GM19324 (cell line): ENCODE measurements around the gene PBX4.

Experiments used
- ATAC-seq: cut with Tn5 transposase; IDR thresholded peaks from one replicate; pipeline ENCODE4 v1.9.1; 2021; ENCODE audit warnings: mild to moderate bottlenecking, moderate library complexity; ENCODE audit not compliant: unreplicated experiment, low FRiP score

Gene PBX4

GRCh38 chr19:19592690-19593089, 25.8 kb downstream of the PBX4 start:
- no peak for ATAC-seq

- ATAC-seq, result no peak
These were observed 27.2 kb downstream of the PBX4 start for GRCh38 chr19:19591133-19591825.

DNA sequence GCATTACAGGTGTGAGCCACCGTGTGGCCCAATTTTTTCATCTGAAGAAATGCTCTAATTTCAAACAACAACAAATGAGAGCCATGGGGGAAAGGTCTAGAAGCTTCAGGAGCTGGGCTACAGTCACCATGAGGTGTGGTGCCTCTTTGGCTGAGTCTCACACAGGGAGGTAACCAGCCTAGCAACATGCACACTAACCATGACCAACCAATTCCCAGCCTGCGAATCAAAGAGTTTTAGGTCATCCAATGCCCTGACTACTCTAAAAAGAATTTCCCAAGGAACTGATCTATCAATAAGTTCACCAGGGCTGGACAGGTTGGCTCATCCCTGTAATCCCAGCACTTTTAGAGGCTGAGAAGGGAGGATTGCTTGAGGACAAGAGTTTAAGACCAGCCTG, 29.9 kb downstream of the PBX4 start:
- no peak for ATAC-seq

DNA sequence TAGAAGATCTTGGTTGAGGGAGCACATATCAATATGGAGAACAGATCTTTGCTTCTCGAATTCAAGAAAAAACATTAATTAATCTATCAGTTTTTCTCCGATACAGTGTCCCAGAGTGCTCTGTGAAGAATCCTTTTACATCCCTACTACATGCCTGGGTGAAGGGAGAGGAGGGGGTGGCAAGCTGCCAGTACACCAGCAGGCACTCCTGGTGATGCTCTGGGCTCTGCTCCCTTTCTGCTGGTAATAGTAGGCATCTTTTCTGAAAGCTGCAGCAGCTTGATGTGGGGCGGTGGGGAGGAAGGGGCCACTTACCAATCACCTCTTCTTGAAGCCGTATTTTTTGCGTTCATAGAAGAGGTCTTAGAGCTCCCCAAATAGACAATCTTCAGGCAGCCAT, 30.7 kb downstream of the PBX4 start:
- no peak for ATAC-seq

GRCh38 chr19:19584356-19584755, 34.1 kb downstream of the PBX4 start:
- ATAC-seq, result no peak

GRCh38 chr19:19582471-19582870, 36.0 kb downstream of the PBX4 start:
- no peak for ATAC-seq

- no peak for ATAC-seq
These were observed 37.1 kb downstream of the PBX4 start for GRCh38 chr19:19581391-19581790.

- no peak for ATAC-seq
These were observed 38.1 kb downstream of the PBX4 start for GRCh38 chr19:19580418-19580817.

GRCh38 chr19:19579533-19580361, 38.7 kb downstream of the PBX4 start:
- ATAC-seq, result no peak

GRCh38 chr19:19578252-19578651, 40.2 kb downstream of the PBX4 start:
- no peak for ATAC-seq

GRCh38 chr19:19575411-19575810, 43.1 kb downstream of the PBX4 start:
- ATAC-seq, result no peak

- ATAC-seq, result no peak
These were observed 47.3 kb downstream of the PBX4 start for GRCh38 chr19:19571071-19571786.

DNA sequence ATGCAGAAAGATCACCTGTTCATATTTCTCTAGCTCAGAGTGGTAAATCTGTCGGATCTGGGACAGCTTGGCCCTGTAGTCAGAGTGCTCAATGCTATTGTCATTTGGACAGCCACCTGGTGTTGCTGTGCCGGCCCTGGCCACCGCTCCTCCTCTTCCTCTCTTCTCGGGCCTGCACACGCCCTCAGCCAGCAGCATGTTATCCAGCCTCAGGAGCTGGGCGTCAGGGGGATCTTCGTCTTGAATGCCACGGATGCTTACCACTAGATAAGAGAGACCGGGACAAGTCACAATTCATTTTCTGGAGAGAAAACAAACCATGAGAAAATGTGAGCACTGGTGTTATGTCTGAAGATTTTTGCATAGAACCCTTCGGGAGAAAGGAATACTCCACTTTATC, 47.9 kb downstream of the PBX4 start:
- no peak for ATAC-seq

- ATAC-seq, result no peak
These were observed 49.4 kb downstream of the PBX4 start for GRCh38 chr19:19568802-19569756.

- no peak for ATAC-seq
These were observed 51.1 kb downstream of the PBX4 start for GRCh38 chr19:19567391-19567790.

GRCh38 chr19:19566306-19566705, 52.2 kb downstream of the PBX4 start:
- ATAC-seq, result no peak

DNA sequence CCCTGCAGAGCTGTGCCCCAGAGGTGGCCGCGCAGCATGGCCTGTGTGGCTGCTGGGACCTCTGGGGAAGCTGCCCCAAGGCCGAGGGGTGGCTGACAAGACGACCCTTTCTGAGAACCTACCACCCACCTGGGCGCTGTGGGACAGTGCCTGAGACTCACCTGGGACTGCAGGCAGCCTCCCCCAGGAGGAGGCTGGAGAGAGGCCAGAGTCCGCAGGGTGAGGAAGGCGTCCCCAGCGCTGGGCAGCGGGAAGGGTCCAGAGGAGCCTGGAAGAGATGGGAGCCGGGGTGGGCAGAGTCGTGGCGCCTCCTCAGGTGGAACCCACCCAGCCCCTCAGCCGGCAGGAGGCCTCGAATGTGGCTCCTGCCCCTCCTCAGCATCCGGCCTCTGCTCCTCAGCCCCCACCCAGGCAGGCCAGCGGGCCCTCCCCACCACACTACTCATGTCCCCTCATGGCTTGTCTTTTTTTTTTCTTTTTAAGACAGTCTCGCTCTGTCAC, 55.1 kb downstream of the PBX4 start:
- ATAC-seq, result no peak

DNA sequence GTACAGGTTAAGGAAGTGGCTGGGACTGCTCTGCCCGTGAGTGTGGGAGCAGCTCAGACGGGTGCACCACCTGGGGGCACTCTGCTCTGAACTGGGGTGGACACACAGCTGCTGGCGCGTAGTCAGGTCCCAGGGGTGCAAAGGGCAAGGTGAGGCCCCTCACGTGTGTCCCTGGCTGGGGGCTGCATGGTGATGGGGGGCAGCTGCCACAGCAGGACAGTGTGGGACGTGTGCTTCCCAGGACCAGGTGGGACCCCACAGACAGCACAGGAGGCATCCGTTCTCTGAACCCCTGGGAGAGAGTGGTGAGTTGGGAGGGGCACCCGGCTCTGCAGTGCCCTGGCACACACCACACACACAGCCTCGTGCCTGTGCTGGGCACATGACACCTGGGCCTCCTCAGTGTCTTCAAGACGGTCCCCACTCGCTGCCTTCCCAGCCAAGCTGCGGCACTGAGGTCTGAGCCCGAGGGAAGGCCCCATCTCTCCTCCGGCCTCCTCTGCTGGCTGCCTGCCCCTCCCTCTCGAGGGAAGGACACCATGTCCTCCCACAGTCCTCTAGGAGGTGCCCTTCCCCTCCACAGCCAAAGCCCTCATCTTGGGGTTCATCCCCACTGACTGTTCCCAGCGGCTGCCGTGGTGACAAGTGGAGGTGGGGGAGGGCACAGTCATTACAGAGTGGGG, 55.7 kb downstream of the PBX4 start:
- ATAC-seq, result no peak

GRCh38 chr19:19561946-19562664, 56.4 kb downstream of the PBX4 start:
- no peak for ATAC-seq
